Mesothelial cell of epicardium (in vitro differentiated cells): Measurements from ENCODE around the gene CEP112. TPM values are rescaled to one million over a fixed set of nuclear protein-coding genes. Genes with fewer than 3 reads are reported as not detected.

ENCODE experiments used
- DNase-seq, 2 experiments: peaks; one replicate each; pipeline ENCODE4 v3.0.0; 2021; ENCODE audit warnings: low spot score in 2 of 2; ENCODE audit not compliant: unreplicated experiment in 2 of 2
- H3K27ac Mint-ChIP-seq: 2 replicates; pipeline ENCODE4 v1.8.0; 2021; ENCODE audit warnings: mixed read lengths
- H3K27me3 Mint-ChIP-seq: 2 replicates; pipeline ENCODE4 v1.8.0; 2021; ENCODE audit warnings: low read depth, mixed read lengths
- H3K36me3 Mint-ChIP-seq: 2 replicates; pipeline ENCODE4 v1.8.0; 2021; ENCODE audit warnings: mixed read lengths
- H3K4me1 Mint-ChIP-seq: 2 replicates; pipeline ENCODE4 v1.8.0; 2021; ENCODE audit warnings: mixed read lengths
- H3K4me3 Mint-ChIP-seq: 2 replicates; pipeline ENCODE4 v1.8.0; 2021; ENCODE audit warnings: mild to moderate bottlenecking, moderate library complexity, mixed read lengths
- H3K9me3 Mint-ChIP-seq: 2 replicates; pipeline ENCODE4 v1.8.0; 2021; ENCODE audit warnings: mixed read lengths
- total RNA-seq: library from RNA; stranded (reverse); gene quantifications from 3 replicates; pipeline ENCODE4 v1.2.1, GENCODE V29; 2021
- TF ChIP-seq, protein P1 (sequence below): fragments of 200-600 bp; sonication (generic); IDR thresholded peaks from one replicate; pipeline ENCODE4 v1.5.0; 2021; ENCODE audit warnings: antibody characterized with exemption; ENCODE audit not compliant: unreplicated experiment

Gene CEP112
- total RNA-seq, 1 donor from 2014 or later, result 24.0 TPM

DNA sequence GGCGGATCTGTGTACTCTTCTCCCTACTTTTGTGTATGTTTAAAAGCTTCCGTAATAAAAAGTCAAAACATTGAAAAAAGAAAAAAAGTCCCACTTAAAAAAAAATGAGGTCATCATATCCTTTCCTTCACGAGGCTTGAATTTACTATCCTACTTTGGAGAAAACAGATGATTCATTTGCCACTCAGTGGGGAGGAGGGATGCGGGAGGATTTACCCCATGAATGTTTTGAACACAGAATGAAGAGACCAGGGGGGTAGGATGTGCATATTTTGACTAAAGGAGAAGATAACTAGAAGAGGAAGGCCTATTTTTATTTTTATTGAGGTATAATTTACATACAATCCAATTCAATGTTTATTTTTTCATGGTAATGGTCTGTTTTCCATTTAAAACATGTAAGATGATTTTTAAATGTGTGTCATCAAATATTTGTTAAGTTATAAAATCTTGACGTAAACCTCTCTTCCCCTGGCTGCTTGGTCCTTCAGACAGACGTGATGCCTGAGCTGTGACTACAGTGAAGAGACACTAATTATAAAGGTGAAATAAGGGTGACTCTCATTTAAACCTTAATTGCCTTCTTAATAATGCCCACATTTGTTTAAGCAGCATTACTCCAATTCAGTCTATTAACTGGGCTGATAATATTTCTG lies 495.1 kb downstream of the CEP112 start:
- H3K4me3 Mint-ChIP-seq, result no peak overlapping the region
- H3K27ac Mint-ChIP-seq, result peak overlapping the region; percentile 95
- H3K27me3 Mint-ChIP-seq, result no peaks in the 10 kb centered on the region
- no peak for DNase-seq
- H3K36me3 Mint-ChIP-seq, result no peaks in the 10 kb centered on the region
- H3K4me1 Mint-ChIP-seq, result peaks cover 50% of the 10 kb centered on the region
- H3K9me3 Mint-ChIP-seq, result no peaks in the 10 kb centered on the region
- TF ChIP-seq, protein P1, sequence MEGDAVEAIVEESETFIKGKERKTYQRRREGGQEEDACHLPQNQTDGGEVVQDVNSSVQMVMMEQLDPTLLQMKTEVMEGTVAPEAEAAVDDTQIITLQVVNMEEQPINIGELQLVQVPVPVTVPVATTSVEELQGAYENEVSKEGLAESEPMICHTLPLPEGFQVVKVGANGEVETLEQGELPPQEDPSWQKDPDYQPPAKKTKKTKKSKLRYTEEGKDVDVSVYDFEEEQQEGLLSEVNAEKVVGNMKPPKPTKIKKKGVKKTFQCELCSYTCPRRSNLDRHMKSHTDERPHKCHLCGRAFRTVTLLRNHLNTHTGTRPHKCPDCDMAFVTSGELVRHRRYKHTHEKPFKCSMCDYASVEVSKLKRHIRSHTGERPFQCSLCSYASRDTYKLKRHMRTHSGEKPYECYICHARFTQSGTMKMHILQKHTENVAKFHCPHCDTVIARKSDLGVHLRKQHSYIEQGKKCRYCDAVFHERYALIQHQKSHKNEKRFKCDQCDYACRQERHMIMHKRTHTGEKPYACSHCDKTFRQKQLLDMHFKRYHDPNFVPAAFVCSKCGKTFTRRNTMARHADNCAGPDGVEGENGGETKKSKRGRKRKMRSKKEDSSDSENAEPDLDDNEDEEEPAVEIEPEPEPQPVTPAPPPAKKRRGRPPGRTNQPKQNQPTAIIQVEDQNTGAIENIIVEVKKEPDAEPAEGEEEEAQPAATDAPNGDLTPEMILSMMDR, result no peak

DNA sequence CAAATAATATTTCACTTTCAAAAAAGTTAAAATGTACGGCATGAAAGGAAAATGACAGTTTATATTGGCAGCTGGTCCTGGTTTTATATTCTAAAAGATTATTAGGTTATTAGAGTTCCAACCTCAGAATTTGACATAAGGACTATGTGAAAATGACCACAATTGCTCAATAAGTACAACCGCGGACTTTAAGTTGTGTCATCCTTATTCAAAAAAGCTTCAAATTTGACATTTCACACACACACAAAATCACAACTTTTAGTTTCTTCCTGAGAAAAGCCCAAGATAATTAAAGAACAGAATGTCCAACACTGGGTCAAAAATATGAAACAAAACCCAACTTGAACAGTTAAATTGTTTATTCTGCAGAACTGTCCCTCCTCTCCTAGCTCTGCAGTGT lies 497.3 kb downstream of the CEP112 start:
- Mint-ChIP-seq H3K9me3 (no peaks in the 10 kb centered on the region), H3K4me1 (peaks cover 50% of the 10 kb centered on the region), H3K27me3 (no peaks in the 10 kb centered on the region), H3K27ac (no peak overlapping the region), H3K4me3 (no peak overlapping the region), H3K36me3 (no peaks in the 10 kb centered on the region)
- TF ChIP-seq, protein P1, result no peak
- no peak for DNase-seq

DNA sequence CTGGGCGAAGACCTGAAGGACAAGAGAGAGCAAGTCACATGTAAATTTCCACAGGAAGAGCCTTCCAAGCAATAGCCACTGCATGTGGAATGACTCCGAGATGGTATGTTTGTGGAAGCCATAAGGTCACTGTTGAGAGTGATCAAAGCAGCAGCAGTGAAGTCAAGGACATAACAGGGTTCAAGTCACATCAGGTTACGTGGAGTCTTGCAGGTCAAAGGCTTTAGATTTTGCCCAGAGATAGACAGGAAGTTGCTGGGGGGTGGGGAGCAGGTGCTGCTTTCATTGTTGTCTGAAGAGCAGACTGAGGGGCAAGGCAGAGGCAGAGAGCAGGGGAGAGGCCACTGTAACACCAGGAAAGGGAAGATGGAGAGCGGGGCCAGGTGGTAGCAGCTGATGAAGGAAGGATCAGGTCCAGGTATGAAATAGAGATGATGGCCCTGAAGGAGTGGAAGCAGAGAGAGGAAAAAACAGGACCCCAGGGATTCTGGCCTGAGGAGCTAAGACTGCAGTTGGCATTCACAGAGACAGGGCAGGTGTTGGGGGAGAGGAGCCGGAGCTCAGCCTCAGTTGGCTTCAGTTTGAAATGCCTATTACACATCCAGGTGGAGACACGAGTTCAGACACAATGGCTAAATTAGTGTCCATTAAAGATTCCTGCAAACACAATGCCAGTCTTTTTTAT lies 501.2 kb downstream of the CEP112 start:
- Mint-ChIP-seq H3K27ac (no peak overlapping the region), H3K4me1 (peaks cover 14% of the 10 kb centered on the region), H3K4me3 (no peak overlapping the region), H3K36me3 (no peaks in the 10 kb centered on the region), H3K9me3 (no peaks in the 10 kb centered on the region), H3K27me3 (no peaks in the 10 kb centered on the region)
- no peak for DNase-seq
- TF ChIP-seq, protein P1, result no peak

DNA sequence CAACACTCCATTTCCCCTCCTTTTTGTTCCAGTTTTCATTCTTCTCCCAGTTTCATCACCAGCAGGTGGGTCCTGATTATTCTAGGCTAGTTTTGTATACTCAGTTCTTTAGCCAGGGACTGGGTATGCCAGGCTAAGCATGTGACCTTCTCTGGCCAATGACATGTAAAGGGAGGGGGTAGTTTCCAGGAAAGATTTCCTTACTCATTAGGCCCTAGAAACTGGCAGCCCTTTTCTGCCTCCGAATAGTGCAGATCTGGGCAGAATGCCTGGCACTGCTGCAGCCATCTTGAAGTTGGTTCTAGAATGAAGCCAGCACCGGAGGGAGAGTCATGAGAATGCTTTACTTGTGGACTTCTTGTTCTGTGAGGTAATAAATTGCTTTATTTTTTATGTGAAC lies 503.6 kb downstream of the CEP112 start:
- Mint-ChIP-seq H3K27ac (no peak overlapping the region), H3K9me3 (no peaks in the 10 kb centered on the region), H3K27me3 (no peaks in the 10 kb centered on the region), H3K4me1 (no peaks in the 10 kb centered on the region), H3K36me3 (no peaks in the 10 kb centered on the region), H3K4me3 (no peak overlapping the region)
- TF ChIP-seq, protein P1, result no peak
- DNase-seq, result no peak

DNA sequence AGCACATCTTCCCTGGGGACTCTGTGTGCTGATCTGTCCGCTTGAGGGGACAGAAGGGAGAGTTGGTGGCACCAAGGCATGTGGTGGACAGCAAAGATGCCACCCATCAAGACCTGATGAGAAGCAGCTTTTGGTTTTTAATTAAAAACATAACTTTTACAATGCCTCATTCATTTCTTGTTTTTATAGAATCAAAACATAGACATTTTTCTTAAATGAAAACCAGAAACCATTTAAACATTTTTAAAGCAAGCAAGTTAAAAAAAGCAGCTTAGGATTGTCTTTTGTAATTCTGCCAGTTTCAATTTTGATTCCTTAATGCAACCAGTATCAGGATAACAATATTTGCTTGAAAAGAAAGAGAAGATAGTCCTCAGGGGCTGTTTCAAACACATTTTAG lies 506.8 kb downstream of the CEP112 start:
- no peak for DNase-seq
- H3K9me3 Mint-ChIP-seq, result no peaks in the 10 kb centered on the region
- H3K27me3 Mint-ChIP-seq, result no peaks in the 10 kb centered on the region
- H3K36me3 Mint-ChIP-seq, result no peaks in the 10 kb centered on the region
- no peak overlapping the region for H3K27ac Mint-ChIP-seq
- TF ChIP-seq, protein P1, result no peak
- H3K4me1 Mint-ChIP-seq, result no peaks in the 10 kb centered on the region
- no peak overlapping the region for H3K4me3 Mint-ChIP-seq
